T-helper 1 cell treated with Interleukin-12 subunit alpha and Interleukin-12 subunit beta and Interleukin-4 antibody, amounts not matched to agents 30 ng/mL and 1 ng/mL, for 36 hours (primary cell): Measurements from ENCODE around the gene MED10. TPM values are rescaled to one million over a fixed set of nuclear protein-coding genes. Genes with fewer than 3 reads are reported as not detected.
"Not testable (repeated sequence)": the region's sequence is repeated elsewhere in the genome, so short reads cannot be mapped to it uniquely, and the experiment has no call there.

ENCODE experiments used
- intact Hi-C: fragments of 100-400 bp; cut with micrococcal nuclease; formaldehyde crosslinking; loops from one replicate; pipeline ENCODE4 v1.15.1; 2024
- total RNA-seq: library from RNA; stranded (reverse); gene quantifications from 2 replicates; pipeline ENCODE4 v1.2.3, GENCODE V29; 2022

MED10 gene
- total RNA-seq, 1 donor from 2014 or later = 50.0 TPM

GRCh38 chr5:6376974-6377520 lies 1.3 kb downstream of the MED10 start:
- intact Hi-C loops = loop anchor here (5.0 to 10.0 kb wide), 2 partner anchors 70 to 368 kb away; partner anchors contain the start of gene UBE2QL1

DNA sequence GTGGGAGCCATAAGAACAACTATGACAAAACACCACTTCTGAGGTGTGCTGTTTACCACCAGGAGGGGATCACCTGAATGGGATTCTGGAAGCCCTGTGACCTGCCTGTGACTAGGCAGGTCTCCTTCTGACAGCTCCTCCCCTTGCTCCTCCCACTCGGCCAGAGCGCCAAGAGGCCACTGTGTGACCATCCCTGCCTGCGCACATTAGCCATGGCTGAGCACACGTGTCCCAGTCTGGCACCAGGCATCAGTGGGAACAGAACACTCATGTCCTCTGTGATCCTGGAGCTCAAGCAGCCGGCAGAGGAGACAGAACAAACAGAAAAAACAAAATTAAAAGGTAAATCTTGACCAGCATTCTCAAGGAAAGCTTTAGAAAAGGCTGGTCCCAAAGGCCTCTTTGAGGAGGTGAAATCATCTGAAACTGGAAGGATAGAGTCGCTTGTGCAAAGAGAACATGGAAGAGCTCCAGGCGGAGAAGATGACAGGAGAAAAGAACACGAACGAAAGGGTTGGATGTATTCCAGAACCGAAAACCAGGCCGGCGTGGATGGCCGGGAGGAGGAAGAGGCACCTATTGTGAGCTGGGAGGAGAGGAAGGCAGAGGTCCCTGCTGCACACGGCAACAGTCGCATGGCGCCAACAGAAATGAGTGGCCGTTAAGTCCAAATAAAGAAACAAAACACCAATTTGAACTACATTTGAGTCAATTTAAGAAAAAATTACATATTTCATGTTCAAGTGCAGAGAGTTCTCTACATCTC lies 5.1 kb downstream of the MED10 start:
- intact Hi-C loops = loop anchor here (10.0 kb wide), 1 partner anchor 372 kb away; no protein-coding TSS in a partner anchor

DNA sequence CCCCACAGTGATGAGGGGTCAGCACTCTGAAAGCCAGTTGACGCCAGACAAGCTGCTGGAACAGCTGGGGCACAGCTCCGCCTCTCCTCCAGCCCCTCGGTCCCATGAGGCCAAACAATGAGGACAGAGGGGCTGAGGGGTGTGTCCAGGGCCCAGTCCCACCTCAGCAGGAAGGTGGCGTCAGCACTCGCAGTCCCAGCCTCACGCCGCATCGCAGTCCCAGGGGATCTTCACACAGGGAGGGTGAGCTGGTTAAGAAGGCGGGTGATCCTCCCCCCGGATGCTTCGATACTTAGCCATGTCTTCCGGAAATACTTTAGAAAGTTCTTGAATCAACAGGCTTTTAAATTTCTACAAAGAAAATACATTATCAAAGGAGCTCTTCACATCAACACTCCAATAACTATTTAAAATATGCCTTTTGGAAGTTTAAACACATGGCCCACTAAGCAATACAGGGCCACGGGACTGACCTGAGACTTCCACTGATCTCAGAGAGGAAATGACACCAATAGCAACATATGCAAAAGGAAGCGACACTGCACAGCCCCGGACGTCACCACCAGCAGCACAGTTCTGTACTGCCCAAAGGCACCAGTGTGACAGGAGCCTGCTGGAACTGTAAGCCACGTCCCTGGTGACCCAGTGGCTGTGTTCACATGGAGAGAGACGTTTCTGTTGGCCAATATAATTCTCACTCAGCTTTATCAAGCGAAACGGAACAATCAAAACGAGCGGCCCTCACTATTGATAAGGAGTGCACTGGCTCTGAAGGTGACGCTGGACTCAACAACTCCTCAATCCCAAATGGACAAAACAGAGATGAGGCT lies 5.9 kb downstream of the MED10 start:
- intact Hi-C loops = loop anchor here (10.0 kb wide), 1 partner anchor 372 kb away; no protein-coding TSS in a partner anchor

- intact Hi-C loops = loop anchor here (10.0 kb wide), 1 partner anchor 374 kb away; no protein-coding TSS in a partner anchor
These were observed 7.1 kb downstream of the MED10 start for GRCh38 chr5:6371079-6371810.

DNA sequence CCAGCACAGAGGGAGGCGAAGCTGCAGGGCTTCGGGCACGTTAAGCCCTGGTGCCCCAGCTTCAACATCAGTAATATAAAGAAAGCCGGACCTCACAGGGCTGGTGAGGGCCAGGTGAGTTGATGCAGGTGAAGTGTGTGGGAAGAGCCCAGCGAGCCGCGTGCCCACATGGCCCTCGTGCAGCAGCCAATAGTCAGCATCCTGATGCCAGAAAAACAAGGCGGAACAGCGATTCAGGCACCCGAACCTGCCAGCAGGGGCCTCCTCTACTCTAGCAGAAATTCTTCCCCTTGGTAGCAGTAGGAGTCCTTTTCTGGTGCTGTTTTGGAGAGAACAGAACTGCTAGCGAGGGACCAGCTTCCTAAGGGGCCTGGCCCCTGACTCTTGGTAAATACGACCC lies 7.8 kb downstream of the MED10 start:
- intact Hi-C loops = loop anchor here (10.0 kb wide), 1 partner anchor 374 kb away; no protein-coding TSS in a partner anchor

DNA sequence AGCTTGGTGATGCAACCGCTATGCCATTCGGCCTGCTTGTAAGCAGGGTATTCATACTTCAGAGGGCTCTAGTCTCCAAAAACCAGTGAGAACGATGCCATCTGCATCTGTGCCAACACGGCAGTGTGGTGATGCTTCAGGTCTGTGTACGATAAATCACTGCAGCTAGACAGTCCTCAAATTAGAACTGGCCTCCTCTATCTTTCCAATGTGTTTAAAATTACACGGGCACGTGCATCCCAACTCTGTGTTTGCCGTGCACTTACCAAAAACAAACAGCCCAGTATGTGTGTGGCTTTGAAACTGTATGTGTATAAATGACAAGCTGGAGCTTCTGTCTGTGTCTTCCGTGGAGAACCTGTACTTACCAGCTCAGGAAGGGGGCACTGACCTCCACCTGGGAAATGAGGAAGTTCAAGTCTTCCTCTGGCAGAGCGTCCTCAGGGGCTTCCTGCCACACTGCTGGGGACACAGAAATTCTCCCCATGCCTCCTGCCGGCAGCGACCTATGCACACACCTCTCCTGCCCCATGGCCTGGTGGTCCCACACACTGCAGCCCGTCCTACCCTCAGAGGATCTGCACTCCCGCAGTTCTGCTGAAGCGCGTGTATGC lies 12.3 kb downstream of the MED10 start:
- intact Hi-C loops = no loop called here

DNA sequence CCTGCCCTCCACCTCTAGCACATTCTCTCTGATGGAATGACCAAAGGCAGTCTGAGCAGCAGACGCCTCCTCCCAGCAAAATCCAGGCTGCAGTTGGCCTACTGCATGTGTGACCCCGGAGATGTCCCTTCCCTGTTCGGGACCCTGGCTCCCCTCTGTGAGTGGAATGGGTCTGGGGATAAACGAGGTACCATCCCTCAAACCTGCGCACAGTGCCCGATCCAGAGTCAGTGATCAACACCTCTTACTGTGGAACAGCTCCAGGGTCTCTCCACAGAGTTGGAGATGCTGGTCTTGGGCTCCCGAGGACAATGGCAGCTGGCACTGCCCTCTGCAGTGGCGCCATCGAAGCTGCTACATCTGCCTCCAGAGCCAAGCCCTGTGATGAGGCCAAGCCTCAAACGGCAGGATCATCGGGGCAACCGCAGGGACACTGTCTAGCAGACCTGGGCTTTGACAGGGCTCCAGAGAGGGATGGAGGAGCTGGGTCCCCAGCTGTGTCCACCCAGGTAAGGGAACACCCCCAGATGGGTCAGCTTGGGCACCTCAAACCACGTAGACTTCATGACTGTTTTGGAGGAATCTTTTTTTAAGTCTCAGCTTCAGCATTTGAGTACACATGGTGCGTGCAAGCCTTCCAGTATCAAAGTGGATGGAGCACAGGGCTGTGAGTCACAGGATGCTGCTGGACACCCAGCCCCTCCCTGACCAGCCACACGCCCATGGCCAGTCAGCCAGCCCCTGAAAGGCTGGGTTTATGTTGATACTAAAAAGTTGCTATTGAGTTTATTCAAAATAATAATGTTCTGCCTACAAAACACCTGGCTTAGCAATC lies 13.0 kb downstream of the MED10 start:
- intact Hi-C loops = no loop called here

- intact Hi-C loops = not testable (repeated sequence)
These were observed 14.8 kb downstream of the MED10 start for GRCh38 chr5:6363454-6364011.

GRCh38 chr5:6362846-6363245 lies 15.5 kb downstream of the MED10 start:
- intact Hi-C loops = no loop called here

- intact Hi-C loops = no loop called here
These were observed 17.2 kb downstream of the MED10 start for GRCh38 chr5:6361101-6361500.

GRCh38 chr5:6360323-6361072 lies 17.8 kb downstream of the MED10 start:
- intact Hi-C loops = loop anchor here (1.0 kb wide), 3 partner anchors 18 to 938 kb away; partner anchors contain the start of genes ICE1 and MED10

- intact Hi-C loops = loop anchor here (1.0 kb wide), 3 partner anchors 19 to 937 kb away; partner anchors contain the start of genes ICE1 and MED10
These were observed 18.6 kb downstream of the MED10 start for GRCh38 chr5:6359555-6360322.

DNA sequence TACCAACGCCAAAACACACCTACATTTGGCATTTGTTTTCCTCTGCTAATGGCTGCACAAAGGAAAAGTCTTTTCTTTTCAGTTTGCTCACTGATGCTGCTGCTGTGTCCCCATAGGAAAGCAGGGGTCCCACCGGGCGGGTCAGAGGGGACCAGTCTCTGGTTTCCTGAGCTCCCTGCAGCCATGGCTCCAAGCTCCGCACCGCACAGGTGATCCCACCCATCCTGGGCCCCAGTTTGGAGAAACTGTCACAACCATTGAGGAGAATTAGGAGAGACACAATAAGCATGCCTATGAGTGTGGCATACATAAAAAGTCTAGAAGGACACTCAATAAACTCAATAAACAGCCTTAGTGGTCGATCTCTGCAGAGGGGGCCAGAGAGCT lies 19.9 kb downstream of the MED10 start:
- intact Hi-C loops = no loop called here

GRCh38 chr5:6357817-6358433 lies 20.4 kb downstream of the MED10 start:
- intact Hi-C loops = not testable (repeated sequence)

DNA sequence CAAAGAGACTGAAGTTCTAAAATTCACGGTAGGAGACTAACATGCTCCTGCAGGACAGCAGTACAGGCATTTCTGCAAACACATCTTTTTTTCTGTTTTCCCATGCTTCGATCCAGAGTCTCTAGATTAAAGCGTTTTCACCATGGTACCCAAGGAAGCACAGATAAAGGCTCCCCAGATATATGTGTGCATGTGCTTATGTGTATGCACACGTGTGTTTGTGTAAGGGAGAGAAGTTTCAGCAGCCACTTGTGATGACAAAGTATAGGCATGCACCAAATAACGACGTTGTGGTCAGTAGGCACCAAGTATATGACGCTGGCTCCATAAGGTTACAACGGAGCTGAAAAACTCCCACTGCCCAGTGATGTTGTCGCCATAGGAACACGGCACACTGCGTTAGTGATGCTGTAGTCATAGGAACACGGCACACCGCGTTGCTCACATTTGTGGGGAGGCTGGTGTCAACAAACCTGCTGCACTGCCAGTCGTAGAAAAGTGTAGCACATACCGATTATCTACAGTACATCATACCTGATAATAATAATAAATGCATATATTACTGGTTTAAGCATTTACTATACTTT lies 21.7 kb downstream of the MED10 start:
- intact Hi-C loops = no loop called here

DNA sequence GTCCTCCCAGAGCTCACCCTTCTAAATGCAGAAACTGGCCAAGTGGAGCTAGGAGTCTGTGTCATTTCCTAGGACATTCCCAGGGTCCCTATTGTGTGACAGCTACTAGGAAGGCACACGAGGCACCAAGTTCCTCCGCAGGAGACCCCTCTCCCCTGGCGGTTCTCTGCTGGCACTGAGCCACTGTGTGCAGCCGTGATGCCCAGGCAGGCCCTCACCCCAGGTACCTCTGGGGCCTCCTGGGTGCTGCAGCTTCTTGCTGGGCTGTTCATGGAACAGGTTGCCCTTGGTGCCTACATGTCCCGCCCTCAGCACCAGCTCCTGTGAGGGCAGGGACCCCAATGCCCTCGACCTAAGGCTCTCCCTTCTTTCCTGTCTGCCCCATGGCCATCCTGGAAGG lies 23.1 kb downstream of the MED10 start:
- intact Hi-C loops = no loop called here

GRCh38 chr5:6354848-6355247 lies 23.5 kb downstream of the MED10 start:
- intact Hi-C loops = no loop called here
